ENCODE data around the gene TRMT13.

TRMT13 gene, protein sequence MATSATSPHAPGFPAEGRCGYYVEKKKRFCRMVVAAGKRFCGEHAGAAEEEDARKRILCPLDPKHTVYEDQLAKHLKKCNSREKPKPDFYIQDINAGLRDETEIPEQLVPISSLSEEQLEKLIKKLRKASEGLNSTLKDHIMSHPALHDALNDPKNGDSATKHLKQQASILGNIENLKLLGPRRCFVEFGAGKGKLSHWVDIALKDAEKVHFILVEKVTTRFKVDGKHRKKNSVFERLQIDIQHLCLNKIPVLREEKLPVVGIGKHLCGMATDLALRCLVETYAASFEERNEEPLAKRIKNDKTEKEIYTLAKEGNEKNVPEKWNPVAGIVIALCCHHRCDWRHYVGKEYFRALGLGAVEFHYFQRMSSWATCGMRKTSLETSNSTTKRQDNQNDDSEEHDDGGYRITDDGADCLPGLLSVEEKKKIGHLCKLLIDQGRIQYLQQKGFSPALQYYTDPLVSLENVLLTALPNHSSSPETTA
- 11.4 to 41.4 (median 37.2) reads per million in 9 experiments for total RNA-seq

DNA sequence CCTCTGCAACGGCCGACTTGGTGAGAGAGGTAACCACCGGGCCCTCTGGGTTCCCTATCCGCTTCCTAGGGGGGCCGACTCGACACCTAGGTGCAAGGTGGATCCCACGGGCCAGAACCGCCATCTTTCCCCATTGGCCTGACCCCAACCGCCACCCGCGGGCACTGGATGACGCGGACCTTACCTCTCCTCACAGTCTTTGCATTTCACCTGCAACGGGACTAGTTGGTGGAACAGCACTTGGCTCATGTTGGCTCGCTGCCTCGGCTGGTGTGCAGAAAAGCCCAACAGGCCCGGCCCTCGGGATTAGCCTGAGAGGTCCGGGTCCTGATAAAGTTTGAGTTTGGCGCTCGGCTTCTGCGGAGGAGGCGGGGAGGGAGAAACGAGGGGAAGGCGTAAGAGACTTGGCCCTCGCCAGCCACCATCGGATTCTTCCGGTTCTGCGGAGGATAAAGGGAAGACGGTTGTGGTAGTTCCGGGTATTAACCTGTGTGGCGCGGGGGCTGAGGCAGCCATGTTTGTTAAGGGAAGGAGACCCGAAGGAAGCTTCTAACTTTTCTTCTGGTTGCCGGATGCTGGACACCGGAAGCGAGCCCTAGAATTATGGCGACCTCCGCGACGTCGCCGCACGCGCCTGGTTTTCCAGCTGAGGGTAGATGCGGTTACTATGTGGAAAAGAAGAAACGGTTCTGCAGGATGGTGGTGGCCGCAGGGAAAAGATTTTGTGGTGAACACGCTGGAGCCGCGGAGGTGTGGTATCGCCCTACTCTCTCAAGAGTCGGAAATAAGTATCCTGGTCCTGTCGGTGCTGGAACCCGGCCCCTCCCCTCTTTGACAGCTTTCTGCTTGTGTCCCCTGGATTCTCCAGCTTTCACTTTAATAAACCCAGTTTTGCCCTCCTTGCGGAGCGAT is at the start of gene TRMT13, which contains the start of gene SASS6:
TSS of gene TRMT13 (plus strand) at position 598 of the 912 bp plus-strand sequence. CDS start at position 604, 6 bp downstream.
TSS of gene SASS6 (minus strand) at position 365 of the 912 bp plus-strand sequence. CDS start at position 249, 116 bp downstream.
- DNase-seq (peak; percentile 88 to 91 (median 90)), ATAC-seq (replicated peaks) (peak; percentile 97)
- Mint-ChIP-seq H3K27me3 (no peaks in the 10 kb centered on the region), H3K27ac (peak within 1 kb of the TSS; percentile 93 to 97), H3K36me3 (ENCODE audit: insufficient read depth) (peaks cover 20% of the 10 kb centered on the region), H3K4me1 (ENCODE audit: low read depth in 2 of 2) (peaks cover 14 to 28% of the 10 kb centered on the region in 2 donors), H3K4me3 (peak within 1 kb of the TSS; percentile 92 to 97), H3K9me3 (no peaks in the 10 kb centered on the region)

DNA sequence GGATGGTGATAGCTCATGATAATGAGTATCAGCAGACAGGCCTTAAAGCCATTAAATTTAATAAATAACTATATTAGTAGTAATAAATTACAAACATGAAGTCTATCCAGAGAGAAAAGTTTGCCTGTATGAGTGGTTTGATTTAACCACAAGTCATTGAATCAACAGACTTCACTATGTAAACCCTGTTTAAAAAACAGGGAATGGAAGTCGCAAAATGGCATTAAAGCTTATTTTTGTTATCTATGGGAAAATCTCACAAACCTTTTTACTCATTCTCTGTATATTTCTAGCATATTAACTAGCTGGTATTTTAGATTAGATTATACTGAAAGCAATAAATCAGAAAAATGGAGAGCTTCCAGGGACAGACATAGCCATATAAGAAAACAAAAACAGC is 45.6 kb upstream of the TRMT13 start:
- Mint-ChIP-seq H3K27me3 (no peaks in the 10 kb centered on the region), H3K27ac (no peak overlapping the region), H3K4me1 (ENCODE audit: low read depth in 2 of 2) (no peaks in the 10 kb centered on the region), H3K36me3 (ENCODE audit: insufficient read depth) (peaks cover 29% of the 10 kb centered on the region), H3K9me3 (no peaks in the 10 kb centered on the region), H3K4me3 (no peak overlapping the region)
- no peak for ATAC-seq (replicated peaks)
- no peak for DNase-seq

DNA sequence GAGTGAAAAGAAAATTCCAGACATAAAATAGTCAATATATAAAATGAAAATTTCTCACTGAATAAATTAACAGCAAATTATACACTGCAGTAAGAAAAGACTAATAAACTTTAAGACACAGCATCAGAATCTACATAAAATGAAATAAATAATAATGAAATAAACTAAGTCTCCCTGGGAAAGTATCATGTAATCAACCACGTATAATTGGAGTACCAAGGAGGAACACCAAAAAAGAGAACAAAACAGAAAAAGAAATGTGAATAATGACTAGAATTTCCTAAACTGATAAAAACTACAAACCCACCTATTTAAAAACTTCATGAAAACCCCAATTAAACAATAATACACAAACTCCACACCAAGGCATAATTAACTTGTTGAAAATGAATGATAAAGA is 43.9 kb upstream of the TRMT13 start:
- Mint-ChIP-seq H3K4me1 (ENCODE audit: low read depth in 2 of 2) (no peaks in the 10 kb centered on the region), H3K27me3 (no peaks in the 10 kb centered on the region), H3K4me3 (no peak overlapping the region), H3K36me3 (ENCODE audit: insufficient read depth) (peaks cover 25% of the 10 kb centered on the region), H3K27ac (peak overlapping the region in 1 of 2 donors; percentile 52), H3K9me3 (no peaks in the 10 kb centered on the region)
- DNase-seq, result no peak
- ATAC-seq (replicated peaks), result no peak

DNA sequence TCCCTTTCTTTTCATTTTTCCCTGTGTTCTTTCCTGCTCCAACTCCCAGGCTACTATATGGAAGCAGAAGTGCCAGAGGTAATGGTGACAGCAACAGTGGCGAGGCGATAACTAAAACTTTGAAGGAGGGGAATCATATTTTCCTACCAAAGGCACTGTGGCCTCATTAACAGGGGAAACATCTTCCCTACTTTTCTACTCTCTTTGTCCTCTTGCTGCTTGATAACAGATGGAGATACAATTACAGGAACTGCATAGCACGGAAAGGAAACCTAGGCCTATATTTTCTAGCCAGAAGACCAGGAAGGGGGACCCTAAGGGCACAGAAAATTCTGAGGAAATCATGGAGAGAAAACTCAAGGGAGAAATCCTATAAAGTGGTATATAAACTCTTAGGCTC is 42.5 kb upstream of the TRMT13 start:
- Mint-ChIP-seq H3K9me3 (no peaks in the 10 kb centered on the region), H3K4me1 (ENCODE audit: low read depth in 2 of 2) (no peaks in the 10 kb centered on the region), H3K27me3 (no peaks in the 10 kb centered on the region), H3K27ac (peak overlapping the region in 1 of 2 donors; percentile 32), H3K36me3 (ENCODE audit: insufficient read depth) (peaks cover 25% of the 10 kb centered on the region), H3K4me3 (no peak overlapping the region)
- ATAC-seq (replicated peaks) (no peak), DNase-seq (no peak)

DNA sequence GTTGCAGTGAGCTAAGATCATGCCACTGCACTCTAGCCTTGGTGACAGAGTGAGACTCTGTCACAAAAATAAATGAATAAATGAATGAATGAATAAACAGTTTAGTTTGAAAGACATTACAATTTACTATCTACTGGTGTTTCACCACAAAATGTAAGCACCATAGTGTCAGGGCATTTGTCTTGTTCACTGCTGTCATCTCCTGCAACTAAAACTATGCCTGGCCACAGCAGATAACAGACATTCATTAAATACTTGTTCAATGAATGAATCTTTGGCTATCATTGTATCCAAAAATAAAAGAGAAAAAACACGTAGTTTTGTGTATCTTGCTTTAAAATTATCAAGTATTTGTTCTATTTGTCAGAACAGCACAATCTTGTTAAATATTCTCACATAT is 32.8 kb upstream of the TRMT13 start:
- no peak for ATAC-seq (replicated peaks)
- Mint-ChIP-seq H3K4me1 (ENCODE audit: low read depth in 2 of 2) (no peaks in the 10 kb centered on the region), H3K36me3 (ENCODE audit: insufficient read depth) (peaks cover 14% of the 10 kb centered on the region), H3K27me3 (no peaks in the 10 kb centered on the region), H3K27ac (peak overlapping the region in 1 of 2 donors; percentile 42), H3K4me3 (no peak overlapping the region), H3K9me3 (no peaks in the 10 kb centered on the region)
- no peak for DNase-seq

DNA sequence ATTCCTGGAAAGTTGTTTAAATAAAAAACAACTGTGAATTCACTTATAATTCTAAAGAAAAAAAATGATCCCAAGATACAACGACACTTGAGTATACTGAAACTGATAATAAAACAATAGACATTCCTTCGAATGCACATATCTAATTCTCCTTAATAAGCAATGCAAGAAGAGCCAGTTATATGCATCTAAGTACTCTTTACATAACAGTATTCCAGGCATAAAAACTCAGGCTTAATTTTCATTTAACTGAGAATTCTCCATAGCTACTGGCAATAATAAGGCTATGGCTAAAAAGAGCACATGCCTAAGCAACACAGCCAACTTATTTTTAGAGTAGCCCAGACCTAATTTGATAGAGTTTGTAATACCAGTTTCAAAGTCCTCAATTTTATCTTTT is 31.4 kb upstream of the TRMT13 start:
- peaks cover 25% of the 10 kb centered on the region for H3K36me3 Mint-ChIP-seq (ENCODE audit: insufficient read depth)
- H3K9me3 Mint-ChIP-seq, result no peaks in the 10 kb centered on the region

DNA sequence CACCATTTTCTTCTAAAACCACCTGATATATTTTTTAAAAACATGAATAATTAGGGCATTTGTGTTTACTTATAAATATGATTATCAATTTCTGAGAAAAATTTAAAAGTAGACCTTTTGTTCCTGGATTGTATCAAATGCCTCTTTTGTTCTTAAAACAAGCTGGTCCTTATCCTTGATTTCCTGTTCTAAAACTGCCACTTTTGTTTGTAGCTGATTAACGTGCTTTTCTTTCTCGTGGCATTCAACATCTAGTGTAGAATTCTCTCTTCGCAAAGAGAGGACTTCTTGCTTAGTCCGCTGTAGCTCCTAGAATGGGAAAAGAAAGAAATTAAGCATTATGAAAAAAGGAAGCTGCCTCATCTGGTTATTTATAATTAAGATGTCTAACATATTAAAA is 25.3 kb upstream of the TRMT13 start:
- Mint-ChIP-seq H3K27me3 (no peaks in the 10 kb centered on the region), H3K9me3 (no peaks in the 10 kb centered on the region), H3K4me3 (no peak overlapping the region), H3K27ac (no peak overlapping the region), H3K36me3 (ENCODE audit: insufficient read depth) (peaks cover 28% of the 10 kb centered on the region), H3K4me1 (ENCODE audit: low read depth in 2 of 2) (no peaks in the 10 kb centered on the region)
- DNase-seq (no peak), ATAC-seq (replicated peaks) (no peak)

More for the DNA sequence above, 31.4 kb upstream of the TRMT13 start:
- no peak for DNase-seq
- H3K27me3 Mint-ChIP-seq, result no peaks in the 10 kb centered on the region
- no peak for ATAC-seq (replicated peaks)
- H3K4me3 Mint-ChIP-seq, result no peak overlapping the region
- no peak overlapping the region for H3K27ac Mint-ChIP-seq
- H3K4me1 Mint-ChIP-seq (ENCODE audit: low read depth in 2 of 2), result no peaks in the 10 kb centered on the region

DNA sequence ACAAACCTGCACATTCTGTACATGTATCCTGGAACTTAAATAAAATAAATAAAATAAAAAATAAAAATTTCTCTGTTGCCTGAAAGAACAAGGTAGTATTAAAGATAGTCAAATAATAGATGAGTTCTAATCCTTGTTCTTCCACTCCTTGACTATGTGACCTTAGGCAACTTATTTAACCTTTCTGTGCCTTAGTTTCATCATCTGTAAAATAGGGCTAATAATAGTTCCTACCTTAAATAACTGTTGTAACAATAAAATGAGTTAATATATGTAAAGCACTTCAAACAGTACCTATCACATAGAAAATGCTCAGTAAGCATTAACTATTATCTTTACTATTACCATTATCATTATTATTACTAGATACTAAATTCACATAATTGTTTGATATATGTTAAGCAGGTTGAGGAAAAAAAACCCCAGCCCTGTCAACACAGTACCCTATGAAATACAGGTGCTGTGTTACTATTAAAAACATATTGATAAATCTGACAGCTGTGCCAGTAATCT is 23.4 kb upstream of the TRMT13 start:
- no peak overlapping the region for H3K4me3 Mint-ChIP-seq
- no peak overlapping the region for H3K27ac Mint-ChIP-seq
- H3K36me3 Mint-ChIP-seq (ENCODE audit: insufficient read depth), result peaks cover 32% of the 10 kb centered on the region

DNA sequence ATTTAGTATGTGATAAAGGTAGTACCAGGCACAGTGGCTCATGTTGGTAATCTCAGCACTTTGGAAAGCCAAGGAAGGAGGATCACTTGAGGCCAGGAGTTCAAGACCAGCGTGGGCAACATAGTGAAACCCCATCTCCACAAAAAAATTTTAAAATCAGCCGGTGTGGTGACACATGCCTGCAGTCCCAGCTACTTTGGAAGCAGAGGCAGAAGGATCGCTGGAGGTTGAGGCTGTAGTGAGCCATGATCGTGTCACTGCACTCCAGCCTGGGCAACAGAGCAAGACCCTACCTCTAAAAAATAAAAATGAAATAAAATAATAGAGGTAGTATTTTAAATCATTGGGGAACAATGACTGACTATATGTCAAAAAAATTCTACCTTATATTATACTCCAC is 17.4 kb upstream of the TRMT13 start:
- no peak for ATAC-seq (replicated peaks)
- Mint-ChIP-seq H3K36me3 (ENCODE audit: insufficient read depth) (peaks cover 14% of the 10 kb centered on the region), H3K9me3 (no peaks in the 10 kb centered on the region), H3K4me3 (no peak overlapping the region), H3K4me1 (ENCODE audit: low read depth in 2 of 2) (no peaks in the 10 kb centered on the region), H3K27ac (no peak overlapping the region), H3K27me3 (no peaks in the 10 kb centered on the region)
- no peak for DNase-seq

More for the DNA sequence above, 23.4 kb upstream of the TRMT13 start:
- H3K27me3 Mint-ChIP-seq, result no peaks in the 10 kb centered on the region
- no peaks in the 10 kb centered on the region for H3K4me1 Mint-ChIP-seq (ENCODE audit: low read depth in 2 of 2)
- no peaks in the 10 kb centered on the region for H3K9me3 Mint-ChIP-seq
- ATAC-seq (replicated peaks) (no peak), DNase-seq (no peak)

DNA sequence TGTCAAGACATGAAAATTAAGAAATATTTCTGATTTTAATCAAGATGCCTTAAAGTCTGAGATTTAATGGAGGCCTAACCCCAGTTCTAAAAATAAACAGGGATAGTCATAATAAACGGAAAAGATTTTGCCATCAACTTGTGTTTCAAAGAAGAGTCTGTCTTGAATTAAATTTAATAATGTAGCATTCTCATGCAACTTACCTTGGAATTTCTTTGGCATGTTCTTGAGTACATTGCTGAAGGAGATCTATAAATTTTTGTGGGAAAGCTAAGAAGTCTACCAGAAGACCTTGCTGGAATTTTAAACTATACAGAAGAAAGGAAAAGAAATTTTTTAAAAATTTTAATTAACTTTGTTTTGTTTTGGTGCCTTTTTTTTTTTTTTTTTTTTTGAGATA is 10.8 kb upstream of the TRMT13 start:
- no peaks in the 10 kb centered on the region for H3K9me3 Mint-ChIP-seq
- no peaks in the 10 kb centered on the region for H3K4me1 Mint-ChIP-seq (ENCODE audit: low read depth in 2 of 2)
- no peak overlapping the region for H3K4me3 Mint-ChIP-seq
- H3K36me3 Mint-ChIP-seq (ENCODE audit: insufficient read depth), result peaks cover 6% of the 10 kb centered on the region
- no peak for ATAC-seq (replicated peaks)
- no peak overlapping the region for H3K27ac Mint-ChIP-seq
- no peaks in the 10 kb centered on the region for H3K27me3 Mint-ChIP-seq
- DNase-seq, result no peak

DNA sequence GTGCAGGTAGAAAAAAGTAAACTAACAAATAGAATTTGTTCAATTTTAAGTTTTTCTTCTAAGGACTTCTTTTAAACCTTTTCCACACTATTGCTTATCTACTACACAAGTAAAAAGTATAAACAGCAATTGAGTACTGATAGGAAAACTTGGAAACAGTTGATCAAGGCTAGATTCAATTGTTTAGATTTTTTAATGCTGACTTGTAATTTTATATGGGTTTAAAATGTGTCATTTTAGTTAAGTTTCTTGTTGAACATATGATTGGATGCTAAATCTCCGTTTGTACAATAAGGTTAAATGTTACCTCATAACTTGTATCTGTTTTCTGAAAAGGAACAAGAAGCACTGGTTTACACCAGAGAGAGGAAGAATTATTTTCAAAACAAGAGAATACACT is 5.7 kb upstream of the TRMT13 start:
- Mint-ChIP-seq H3K27me3 (no peaks in the 10 kb centered on the region), H3K4me1 (ENCODE audit: low read depth in 2 of 2) (peaks cover 0 to 10% of the 10 kb centered on the region in 2 donors), H3K36me3 (ENCODE audit: insufficient read depth) (no peaks in the 10 kb centered on the region), H3K9me3 (no peaks in the 10 kb centered on the region), H3K27ac (no peak overlapping the region), H3K4me3 (no peak overlapping the region)
- ATAC-seq (replicated peaks) (no peak), DNase-seq (no peak)

DNA sequence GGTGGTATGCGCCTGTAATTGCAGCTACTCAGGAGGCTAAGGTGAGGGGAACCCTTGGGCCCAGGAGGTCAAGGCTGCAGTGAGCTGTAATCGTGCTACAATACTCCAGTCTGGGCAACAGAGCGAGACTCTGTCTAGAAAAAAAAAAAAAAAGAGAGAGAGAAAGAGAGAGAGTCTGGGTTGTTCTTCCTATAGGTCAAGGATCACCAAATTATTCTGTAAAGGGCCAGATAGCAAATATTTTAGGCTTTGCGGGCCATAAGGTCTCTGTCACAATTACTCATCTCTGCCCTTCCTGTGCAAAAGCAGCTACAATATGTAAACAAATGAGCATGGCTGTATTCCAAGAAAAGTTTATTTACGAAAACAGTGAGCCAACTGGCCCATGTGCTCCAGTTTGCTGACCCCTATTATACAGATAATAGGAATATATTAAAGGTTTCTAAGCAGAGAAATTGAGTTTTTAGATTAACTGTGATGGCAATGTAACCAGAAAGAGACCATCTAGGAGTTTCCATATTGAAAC is 2.3 kb upstream of the TRMT13 start:
- H3K4me3 Mint-ChIP-seq, result no peak overlapping the region
- H3K9me3 Mint-ChIP-seq, result no peaks in the 10 kb centered on the region
- ATAC-seq (replicated peaks) (no peak), DNase-seq (no peak)
- H3K27me3 Mint-ChIP-seq, result no peaks in the 10 kb centered on the region
- H3K27ac Mint-ChIP-seq, result no peak overlapping the region
- H3K4me1 Mint-ChIP-seq (ENCODE audit: low read depth in 2 of 2), result peaks cover 14 to 24% of the 10 kb centered on the region in 2 donors
- H3K36me3 Mint-ChIP-seq (ENCODE audit: insufficient read depth), result peaks cover 9% of the 10 kb centered on the region

DNA sequence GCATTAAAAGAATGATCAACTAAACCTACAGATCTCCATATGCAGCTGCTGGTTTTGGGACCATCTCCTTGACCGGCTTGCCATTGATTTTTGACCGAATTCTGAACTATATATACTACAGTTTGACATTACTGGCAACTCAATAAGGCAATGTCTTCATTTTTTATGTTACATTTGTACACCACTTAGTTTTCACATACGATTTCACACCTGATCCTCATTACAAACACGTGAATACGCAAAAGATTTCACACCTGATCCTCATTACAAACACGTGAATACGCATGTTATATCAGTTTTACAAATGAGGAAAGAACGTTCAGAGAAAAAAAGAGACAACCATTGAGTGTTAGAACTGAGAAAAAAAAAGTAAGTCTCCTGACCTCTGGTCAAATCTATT is 1.3 kb upstream of the TRMT13 start:
- no peak for DNase-seq
- peaks cover 14 to 28% of the 10 kb centered on the region in 2 donors for H3K4me1 Mint-ChIP-seq (ENCODE audit: low read depth in 2 of 2)
- H3K9me3 Mint-ChIP-seq, result no peaks in the 10 kb centered on the region
- H3K27me3 Mint-ChIP-seq, result no peaks in the 10 kb centered on the region
- H3K36me3 Mint-ChIP-seq (ENCODE audit: insufficient read depth), result peaks cover 10% of the 10 kb centered on the region
- no peak for ATAC-seq (replicated peaks)
- H3K27ac Mint-ChIP-seq, result no peak overlapping the region
- peak overlapping the region; percentile 92 to 97 for H3K4me3 Mint-ChIP-seq

Measured in effector memory CD8-positive, alpha-beta T cell (primary cell).